ENCODE results near the gene AMPD2.
"Not testable (repeated sequence)": the region's sequence is repeated elsewhere in the genome, so short reads cannot be mapped to it uniquely, and the experiment has no call there.

The AMPD2 gene

GRCh38 chr1:109664671-109665070 lies 45.0 kb downstream of the AMPD2 start:
- no peak for DNase-seq (ENCODE audit: extremely low read depth, low read depth)
- no peak overlapping the region for H3K4me3 ChIP-seq (replicated peaks; ENCODE audit: low read depth, low read length)
- no peak for TF ChIP-seq CTCF (IDR thresholded peaks at IDR 0.05; ENCODE audit: low read depth, low read length, missing control alignments)

GRCh38 chr1:109667452-109668122 lies 48.0 kb downstream of the AMPD2 start, which contains the start of gene GSTM2:
GSTM2 (plus strand) TSS chr1:109668057; CDS start chr1:109668116, 59 bp downstream.
- no peak for TF ChIP-seq CTCF (IDR thresholded peaks at IDR 0.05; ENCODE audit: low read depth, low read length, missing control alignments)
- DNase-seq (ENCODE audit: extremely low read depth, low read depth): peak; percentile 30
- peak within 1 kb of the TSS; percentile 43 for H3K4me3 ChIP-seq (replicated peaks; ENCODE audit: low read depth, low read length)

GRCh38 chr1:109668123-109668775 lies 48.6 kb downstream of the AMPD2 start:
- no peak for TF ChIP-seq CTCF (IDR thresholded peaks at IDR 0.05; ENCODE audit: low read depth, low read length, missing control alignments)
- peak overlapping the region; percentile 43 for H3K4me3 ChIP-seq (replicated peaks; ENCODE audit: low read depth, low read length)
- DNase-seq (ENCODE audit: extremely low read depth, low read depth): no peak

- no peak for TF ChIP-seq CTCF (IDR thresholded peaks at IDR 0.05; ENCODE audit: low read depth, low read length, missing control alignments)
- no peak for DNase-seq (ENCODE audit: extremely low read depth, low read depth)
- H3K4me3 ChIP-seq (replicated peaks; ENCODE audit: low read depth, low read length): no peak overlapping the region
These were observed 49.8 kb downstream of the AMPD2 start for GRCh38 chr1:109669246-109669948.

GRCh38 chr1:109669949-109670302 lies 50.3 kb downstream of the AMPD2 start:
- DNase-seq (ENCODE audit: extremely low read depth, low read depth); H3K4me3 ChIP-seq (replicated peaks; ENCODE audit: low read depth, low read length): not testable (repeated sequence)

- no peak for DNase-seq (ENCODE audit: extremely low read depth, low read depth)
- H3K4me3 ChIP-seq (replicated peaks; ENCODE audit: low read depth, low read length): no peak overlapping the region
- TF ChIP-seq CTCF (IDR thresholded peaks at IDR 0.05; ENCODE audit: low read depth, low read length, missing control alignments): no peak
These were observed 51.4 kb downstream of the AMPD2 start for GRCh38 chr1:109671067-109671466.

GRCh38 chr1:109673861-109674260 lies 54.2 kb downstream of the AMPD2 start:
- not testable (repeated sequence) for DNase-seq (ENCODE audit: extremely low read depth, low read depth); H3K4me3 ChIP-seq (replicated peaks; ENCODE audit: low read depth, low read length)

GRCh38 chr1:109676683-109677381 lies 57.2 kb downstream of the AMPD2 start:
- H3K4me3 ChIP-seq (replicated peaks; ENCODE audit: low read depth, low read length); DNase-seq (ENCODE audit: extremely low read depth, low read depth): not testable (repeated sequence)
